ELR (cell line): ENCODE data around the gene UBE2E1.

Experiments
- DNase-seq: peaks from one replicate; pipeline ENCODE4 v3.0.0-alpha.2; 2015; ENCODE audit warnings: low read depth

UBE2E1 gene

GRCh38 chr3:23821858-23822257 is 16.1 kb downstream of the UBE2E1 start:
- no peak for DNase-seq

GRCh38 chr3:23822559-23822958 is 16.8 kb downstream of the UBE2E1 start:
- no peak for DNase-seq

GRCh38 chr3:23823620-23824019 is 17.9 kb downstream of the UBE2E1 start:
- DNase-seq = no peak

GRCh38 chr3:23824699-23825444 is 19.1 kb downstream of the UBE2E1 start:
- no peak for DNase-seq

- no peak for DNase-seq
Measured at GRCh38 chr3:23825802-23826201, 20.0 kb downstream of the UBE2E1 start.

GRCh38 chr3:23826382-23827064 is 20.8 kb downstream of the UBE2E1 start:
- no peak for DNase-seq

- DNase-seq = no peak
Measured at GRCh38 chr3:23829242-23829934, 23.6 kb downstream of the UBE2E1 start.

- DNase-seq = no peak
Measured at GRCh38 chr3:23830869-23831484, 25.2 kb downstream of the UBE2E1 start.

GRCh38 chr3:23831517-23832394 is 26.0 kb downstream of the UBE2E1 start:
- DNase-seq = no peak

- DNase-seq = no peak
Measured at GRCh38 chr3:23832523-23832922, 26.8 kb downstream of the UBE2E1 start.

- no peak for DNase-seq
Measured at GRCh38 chr3:23834082-23834870, 28.5 kb downstream of the UBE2E1 start.

GRCh38 chr3:23835087-23835486 is 29.3 kb downstream of the UBE2E1 start:
- no peak for DNase-seq

GRCh38 chr3:23835802-23836201 is 30.0 kb downstream of the UBE2E1 start:
- no peak for DNase-seq

GRCh38 chr3:23836536-23837230 is 30.9 kb downstream of the UBE2E1 start:
- no peak for DNase-seq

GRCh38 chr3:23837286-23837685 is 31.5 kb downstream of the UBE2E1 start:
- no peak for DNase-seq

GRCh38 chr3:23837691-23838090 is 31.9 kb downstream of the UBE2E1 start:
- DNase-seq = no peak

GRCh38 chr3:23840521-23840920 is 34.8 kb downstream of the UBE2E1 start:
- no peak for DNase-seq

GRCh38 chr3:23843869-23844268 is 38.1 kb downstream of the UBE2E1 start:
- DNase-seq = no peak

- DNase-seq = no peak
Measured at GRCh38 chr3:23845326-23846216, 39.8 kb downstream of the UBE2E1 start.
